Mesendoderm (in vitro differentiated cells): ENCODE results near the gene ZFP62.
"Not testable (repeated sequence)": the region's sequence is repeated elsewhere in the genome, so short reads cannot be mapped to it uniquely, and the experiment has no call there.

Experiments used
- DNase-seq: peaks from one replicate; pipeline ENCODE4 v3.0.0; 2013
- H2AK5ac ChIP-seq: 2 replicates; pipeline ENCODE4 v1.6.1; 2013; ENCODE audit warnings: low read length, inconsistent platforms
- H2BK120ac ChIP-seq: 2 replicates; pipeline ENCODE4 v1.6.1; 2013; ENCODE audit warnings: low read depth, mild to moderate bottlenecking, low read length, moderate library complexity, mixed read lengths
- H2BK15ac ChIP-seq: replicated peaks from 2 replicates; pipeline ENCODE4 v1.6.1; 2013; ENCODE audit warnings: low read depth, mild to moderate bottlenecking, moderate library complexity
- H2BK5ac ChIP-seq: 2 replicates; pipeline ENCODE4 v1.6.1; 2013; ENCODE audit warnings: low read length, inconsistent platforms
- H3K18ac ChIP-seq: 2 replicates; pipeline ENCODE4 v1.6.1; 2013; ENCODE audit warnings: mild to moderate bottlenecking, low read length, mixed read lengths
- H3K23ac ChIP-seq: one replicate; pipeline ENCODE4 v1.6.1; 2013; ENCODE audit warnings: low read length
- H3K27ac ChIP-seq: 2 replicates; pipeline ENCODE4 v1.5.1; 2013; ENCODE audit warnings: low read depth, mild to moderate bottlenecking, inconsistent platforms, low read length, moderate library complexity
- H3K27me3 ChIP-seq: 2 replicates; pipeline ENCODE4 v1.6.1; 2013; ENCODE audit warnings: low read length, control low read depth, mild to moderate bottlenecking, inconsistent platforms; ENCODE audit not compliant: insufficient read depth, poor library complexity
- H3K36me3 ChIP-seq: 2 replicates; pipeline ENCODE4 v1.6.1; 2013; ENCODE audit warnings: low read length, inconsistent platforms; ENCODE audit not compliant: control insufficient read depth, insufficient read depth
- H3K4ac ChIP-seq: one replicate; pipeline ENCODE4 v1.6.1; 2013; ENCODE audit warnings: low read depth, mild to moderate bottlenecking, low read length, moderate library complexity
- H3K4me1 ChIP-seq: 2 replicates; pipeline ENCODE4 v1.6.1; 2013; ENCODE audit warnings: low read depth, low read length, inconsistent platforms; ENCODE audit not compliant: control insufficient read depth
- H3K4me2 ChIP-seq: 2 replicates; pipeline ENCODE4 v1.6.1; 2013; ENCODE audit warnings: low read length
- H3K4me3 ChIP-seq: 2 replicates; pipeline ENCODE4 v1.5.1; 2013; ENCODE audit warnings: mild to moderate bottlenecking, low read length
- H3K56ac ChIP-seq: one replicate; pipeline ENCODE4 v1.6.1; 2013; ENCODE audit warnings: low read length
- H3K79me1 ChIP-seq: 2 replicates; pipeline ENCODE4 v1.6.1; 2013; ENCODE audit warnings: low read length, inconsistent platforms
- H3K79me2 ChIP-seq: 2 replicates; pipeline ENCODE4 v1.6.1; 2013; ENCODE audit warnings: mild to moderate bottlenecking, low read length; ENCODE audit not compliant: control insufficient read depth, insufficient read depth
- H3K9ac ChIP-seq: 2 replicates; pipeline ENCODE4 v1.6.1; 2013; ENCODE audit warnings: low read length, inconsistent platforms
- H4K5ac ChIP-seq: one replicate; pipeline ENCODE4 v1.6.1; 2013; ENCODE audit warnings: low read length
- H4K8ac ChIP-seq: one replicate; pipeline ENCODE4 v1.6.1; 2013; ENCODE audit warnings: low read depth, mild to moderate bottlenecking, control low read depth, low read length, moderate library complexity
- WGBS: extraction: QIAGEN DNeasy Blood & Tissue Kit; methylation state at CpG from one replicate; pipeline ENCODE4 v1.1.7; 2013; ENCODE audit warnings: low lambda C conversion rate, missing lambda C conversion rate; ENCODE audit not compliant: insufficient coverage; ENCODE audit errors: extremely low coverage; 5-methylcytosine and 5-hydroxymethylcytosine counted together

The ZFP62 gene

GRCh38 chr5:180908400-180908799 lies 47.3 kb upstream of the ZFP62 start:
- H3K23ac ChIP-seq: no peak overlapping the region
- no peak overlapping the region for H3K4me2 ChIP-seq
- no peaks in the 10 kb centered on the region for H3K27me3 ChIP-seq
- H2BK120ac ChIP-seq: no peak overlapping the region
- no peak overlapping the region for H2BK15ac ChIP-seq
- no peak for DNase-seq
- no peak overlapping the region for H2BK5ac ChIP-seq
- H3K56ac ChIP-seq: peak overlapping the region; percentile 7
- H3K36me3 ChIP-seq: no peaks in the 10 kb centered on the region
- no peak overlapping the region for H4K8ac ChIP-seq
- no peak overlapping the region for H2AK5ac ChIP-seq
- H3K4ac ChIP-seq: no peak overlapping the region
- no peak overlapping the region for H4K5ac ChIP-seq
- H3K4me3 ChIP-seq: no peak overlapping the region
- no CpG with 5 or more reads among the region's 9 CpGs for WGBS
- no peak overlapping the region for H3K27ac ChIP-seq
- no peak overlapping the region for H3K9ac ChIP-seq
- no peak overlapping the region for H3K18ac ChIP-seq
- H3K79me1 ChIP-seq: no peaks in the 10 kb centered on the region
- H3K4me1 ChIP-seq: no peaks in the 10 kb centered on the region
- no peaks in the 10 kb centered on the region for H3K79me2 ChIP-seq

- Histone ChIP-seq H3K23ac (no peak overlapping the region), H3K79me2 (no peaks in the 10 kb centered on the region), H3K36me3 (no peaks in the 10 kb centered on the region), H3K18ac (no peak overlapping the region), H2BK5ac (no peak overlapping the region), H3K4me2 (no peak overlapping the region), H3K27me3 (no peaks in the 10 kb centered on the region), H4K5ac (no peak overlapping the region), H3K4me1 (no peaks in the 10 kb centered on the region), H3K9ac (no peak overlapping the region), H3K4me3 (no peak overlapping the region), H2AK5ac (no peak overlapping the region), H3K56ac (no peak overlapping the region), H3K79me1 (no peaks in the 10 kb centered on the region), H3K4ac (no peak overlapping the region), H2BK15ac (no peak overlapping the region), H2BK120ac (no peak overlapping the region), H3K27ac (no peak overlapping the region), H4K8ac (no peak overlapping the region)
- DNase-seq: no peak
- WGBS: no CpG with 5 or more reads among the region's 7 CpGs
Measured at GRCh38 chr5:180901319-180902009, 40.4 kb upstream of the ZFP62 start.

GRCh38 chr5:180900178-180900577 lies 39.1 kb upstream of the ZFP62 start:
- Histone ChIP-seq H3K79me1 (no peaks in the 10 kb centered on the region), H3K4ac (no peak overlapping the region), H3K27ac (no peak overlapping the region), H4K5ac (no peak overlapping the region), H2AK5ac (no peak overlapping the region), H2BK15ac (no peak overlapping the region), H2BK120ac (no peak overlapping the region), H3K4me3 (no peak overlapping the region), H3K4me1 (no peaks in the 10 kb centered on the region), H3K9ac (no peak overlapping the region), H2BK5ac (no peak overlapping the region), H4K8ac (no peak overlapping the region), H3K36me3 (no peaks in the 10 kb centered on the region), H3K23ac (no peak overlapping the region), H3K56ac (no peak overlapping the region), H3K18ac (no peak overlapping the region), H3K27me3 (no peaks in the 10 kb centered on the region), H3K79me2 (no peaks in the 10 kb centered on the region), H3K4me2 (no peak overlapping the region)
- WGBS: no CpG with 5 or more reads among the region's 5 CpGs
- DNase-seq: no peak

GRCh38 chr5:180898621-180899246 lies 37.7 kb upstream of the ZFP62 start, which contains the start of gene BTNL8:
Gene BTNL8 (plus strand): TSS chr5:180899159. CDS start chr5:180899311, 152 bp downstream.
- H3K9ac ChIP-seq: no peak within 1 kb of the TSS
- WGBS: no CpG with 5 or more reads among the region's 9 CpGs
- no peak within 1 kb of the TSS for H2BK15ac ChIP-seq
- no peak within 1 kb of the TSS for H3K4me3 ChIP-seq
- H3K4me2 ChIP-seq: no peak within 1 kb of the TSS
- no peak within 1 kb of the TSS for H3K18ac ChIP-seq
- no peak within 1 kb of the TSS for H3K4ac ChIP-seq
- H3K4me1 ChIP-seq: no peaks in the 10 kb centered on the region
- H4K5ac ChIP-seq: no peak within 1 kb of the TSS
- H3K27ac ChIP-seq: no peak within 1 kb of the TSS
- no peak within 1 kb of the TSS for H2BK120ac ChIP-seq
- no peaks in the 10 kb centered on the region for H3K36me3 ChIP-seq
- H3K23ac ChIP-seq: no peak within 1 kb of the TSS
- H2AK5ac ChIP-seq: no peak within 1 kb of the TSS
- no peak within 1 kb of the TSS for H4K8ac ChIP-seq
- H3K79me1 ChIP-seq: no peaks in the 10 kb centered on the region
- no peaks in the 10 kb centered on the region for H3K27me3 ChIP-seq
- H3K79me2 ChIP-seq: no peaks in the 10 kb centered on the region
- H2BK5ac ChIP-seq: no peak within 1 kb of the TSS
- no peak within 1 kb of the TSS for H3K56ac ChIP-seq
- no peak for DNase-seq

- not testable (repeated sequence) for H3K56ac ChIP-seq, H2AK5ac ChIP-seq, H3K9ac ChIP-seq, H2BK5ac ChIP-seq, H3K18ac ChIP-seq, H4K8ac ChIP-seq, DNase-seq, H3K36me3 ChIP-seq, H3K4me3 ChIP-seq, H3K4ac ChIP-seq, H3K79me2 ChIP-seq, H2BK15ac ChIP-seq, H3K23ac ChIP-seq, H3K79me1 ChIP-seq, H3K27me3 ChIP-seq, H3K4me1 ChIP-seq, H4K5ac ChIP-seq, H3K4me2 ChIP-seq, H3K27ac ChIP-seq, H2BK120ac ChIP-seq
- whole genome bisulfite sequencing: no CpG with 5 or more reads among the region's 1 CpG
Measured at GRCh38 chr5:180895330-180895729, 34.3 kb upstream of the ZFP62 start.
